ENCODE results near the gene KCND2.

- no peak for TF ChIP-seq CTCF (IDR thresholded peaks at IDR 0.05)
- TF ChIP-seq POLR2A (IDR thresholded peaks at IDR 0.05): no peak
- no peak for TF ChIP-seq EP300 (IDR thresholded peaks at IDR 0.05)
Measured at GRCh38 chr7:120259386-120259785, 13.6 kb upstream of the KCND2 start.

All from tibial nerve (tissue), 4 donors.